ENCODE data around the gene FBN1.

- TF ChIP-seq CTCF (tag by site-specific recombination; IDR thresholded peaks at IDR 0.05) = no peak
- TF ChIP-seq PBX3 (CRISPR knock-in tag; IDR thresholded peaks at IDR 0.05) = no peak
These were observed 2.7 kb downstream of the FBN1 start for GRCh38 chr15:48642795-48643194.

Data from HEK293 (cell line).